Mucosa of gallbladder (tissue), 1 donor: ENCODE results near the gene AMER3. TPM values are rescaled to one million over a fixed set of nuclear protein-coding genes. Genes with fewer than 3 reads are reported as not detected.
"Not testable (repeated sequence)": the region's sequence is repeated elsewhere in the genome, so short reads cannot be mapped to it uniquely, and the experiment has no call there.

Experiments
- DNase-seq: peaks from one replicate; pipeline ENCODE4 v3.0.0-alpha.2; 2020; ENCODE audit warnings: low spot score
- total RNA-seq: library from RNA; stranded (reverse); gene quantifications from one replicate; pipeline ENCODE4 v1.2.1, GENCODE V29; 2021
- donor health status: DM: no; HTN: no; CAD: no.

Gene AMER3
- total RNA-seq, result 0.03 TPM

DNA sequence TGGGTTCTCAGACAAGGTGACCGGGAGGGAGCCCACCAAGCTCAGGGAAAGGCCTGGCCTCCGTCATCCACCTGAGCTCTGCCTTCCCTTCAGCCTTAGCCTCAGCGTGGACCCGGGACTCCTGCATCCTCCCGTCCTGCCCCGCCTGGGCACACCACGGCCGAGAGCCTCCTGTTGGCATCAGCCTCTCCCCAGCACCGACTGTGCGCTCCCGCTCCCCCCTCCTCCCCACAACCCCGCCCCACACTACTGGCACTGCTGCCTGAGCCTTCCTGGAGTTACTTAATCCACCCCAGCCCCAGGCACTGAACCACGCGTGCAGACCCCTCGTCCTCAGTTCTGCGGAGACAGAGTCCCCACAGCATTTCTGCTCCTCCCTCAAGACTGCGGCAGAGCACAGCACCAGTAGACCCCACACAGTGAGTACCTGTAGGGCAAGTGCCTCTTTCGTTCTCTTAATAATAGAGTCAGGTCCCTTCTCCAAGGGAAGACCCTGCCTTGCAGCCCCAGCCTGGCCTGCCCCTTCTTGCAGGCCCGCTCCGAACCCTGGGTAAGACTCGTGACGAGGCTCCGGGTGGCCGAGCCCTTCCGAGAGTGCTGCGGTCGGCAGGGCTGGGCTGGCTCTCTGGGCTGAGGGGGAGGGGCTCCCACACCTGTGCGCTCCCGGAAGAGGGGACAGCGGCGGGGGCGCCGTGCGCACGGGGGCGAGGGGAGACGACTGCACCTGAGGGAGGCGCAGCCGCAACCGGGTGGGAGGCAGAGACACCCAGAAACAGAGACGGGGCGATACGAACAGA lies at the start of gene AMER3:
Gene AMER3 (plus strand): TSS at position 285 of the 797 bp plus-strand sequence. CDS start 6,533 bp downstream, outside the sequence.
- DNase-seq, result no peak

DNA sequence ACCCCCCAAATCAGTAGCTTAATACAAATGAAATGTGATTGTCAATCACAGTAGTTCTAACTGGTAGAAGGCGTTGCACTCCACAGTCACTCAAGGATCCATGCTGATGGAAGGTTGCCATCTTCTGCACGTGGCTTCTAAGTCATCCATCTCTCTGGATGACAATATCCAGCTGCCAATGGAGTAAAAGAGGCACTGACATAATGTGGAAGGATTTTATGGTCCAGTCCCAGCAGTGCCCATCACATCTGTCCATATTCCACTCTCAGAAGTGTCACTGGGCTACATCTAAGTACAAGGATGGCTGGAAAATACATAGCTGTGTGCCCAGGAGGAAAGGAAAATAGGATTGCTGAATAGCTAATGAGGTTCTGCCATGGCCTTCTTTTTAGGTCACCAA lies 40.5 kb upstream of the AMER3 start:
- DNase-seq, result not testable (repeated sequence)

DNA sequence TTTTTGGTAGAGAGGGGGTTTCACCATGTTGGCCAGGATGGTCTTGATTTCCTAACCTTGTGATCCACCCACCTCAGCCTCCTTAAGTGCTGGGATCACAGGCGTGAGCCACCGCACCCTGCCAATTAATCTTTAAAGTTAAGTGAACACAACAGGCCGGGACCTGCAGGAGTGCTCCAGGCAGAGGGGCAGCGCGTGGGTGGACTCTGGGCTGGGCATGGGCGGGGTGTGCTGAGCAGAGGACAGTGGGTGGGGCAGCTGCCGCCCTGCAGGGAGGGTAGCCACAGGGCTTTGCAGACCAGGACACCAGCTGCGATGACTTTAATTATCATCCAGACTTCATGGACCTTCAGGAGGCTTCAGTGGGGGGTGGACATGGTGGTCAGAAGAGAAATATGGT lies 35.3 kb upstream of the AMER3 start:
- no peak for DNase-seq

DNA sequence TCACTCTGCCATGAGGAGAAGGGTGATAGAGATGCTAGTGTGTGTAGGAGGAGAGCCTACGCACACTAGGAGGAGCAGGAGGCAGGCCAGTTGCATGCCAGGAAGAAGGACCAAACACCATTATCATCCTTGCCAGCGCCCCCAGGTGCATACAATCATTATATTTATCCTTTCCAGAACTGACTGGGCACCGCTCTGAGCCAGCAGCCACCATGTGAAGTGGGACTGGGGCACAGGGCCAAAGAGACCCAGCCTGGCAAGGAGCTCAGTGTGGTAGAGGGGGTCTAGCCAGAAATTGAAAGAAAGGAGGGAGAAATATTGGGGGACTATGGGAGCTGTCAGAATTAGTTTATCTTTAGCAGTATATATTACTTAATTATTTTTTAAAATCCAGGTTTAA lies 34.8 kb upstream of the AMER3 start:
- DNase-seq, result no peak

- DNase-seq, result no peak
Measured at GRCh38 chr2:130724455-130724854, 30.9 kb upstream of the AMER3 start.

- DNase-seq, result no peak
Measured at GRCh38 chr2:130726614-130727180, 28.6 kb upstream of the AMER3 start.

DNA sequence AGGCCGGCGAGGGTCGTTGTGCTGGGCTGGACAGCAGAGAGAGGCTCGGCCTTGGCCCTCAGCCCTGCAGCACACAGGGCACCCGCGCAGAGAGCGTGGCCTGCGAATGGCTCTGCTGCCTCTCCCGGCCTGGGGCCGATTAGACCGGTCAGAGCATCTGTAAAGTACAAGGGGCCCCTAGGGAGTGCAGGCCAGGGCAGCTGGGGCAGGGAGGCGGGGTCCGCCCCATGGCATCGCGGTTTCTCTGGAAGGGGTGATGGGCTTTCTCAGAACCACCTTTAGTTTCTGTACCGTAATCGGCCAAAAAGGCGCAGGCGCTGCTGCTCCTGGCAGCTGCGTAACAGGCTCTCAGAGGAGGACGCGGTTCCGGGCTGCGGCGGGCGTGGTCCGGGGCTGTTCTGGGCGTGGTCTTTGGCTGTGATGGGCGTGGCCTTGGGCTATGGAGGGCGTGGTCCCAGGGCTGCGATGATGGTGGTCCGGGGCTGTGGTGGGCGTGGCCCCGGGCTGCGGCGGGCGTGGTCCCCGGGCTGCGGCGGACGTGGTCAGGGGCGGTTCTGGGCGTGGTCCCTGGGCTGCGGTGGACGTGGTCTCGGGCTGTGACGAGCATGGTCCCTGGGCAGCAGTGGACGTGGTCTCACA lies 27.9 kb upstream of the AMER3 start:
- DNase-seq, result peak; percentile 84

- peak; percentile 53 for DNase-seq
Measured at GRCh38 chr2:130728007-130728454, 27.3 kb upstream of the AMER3 start.

DNA sequence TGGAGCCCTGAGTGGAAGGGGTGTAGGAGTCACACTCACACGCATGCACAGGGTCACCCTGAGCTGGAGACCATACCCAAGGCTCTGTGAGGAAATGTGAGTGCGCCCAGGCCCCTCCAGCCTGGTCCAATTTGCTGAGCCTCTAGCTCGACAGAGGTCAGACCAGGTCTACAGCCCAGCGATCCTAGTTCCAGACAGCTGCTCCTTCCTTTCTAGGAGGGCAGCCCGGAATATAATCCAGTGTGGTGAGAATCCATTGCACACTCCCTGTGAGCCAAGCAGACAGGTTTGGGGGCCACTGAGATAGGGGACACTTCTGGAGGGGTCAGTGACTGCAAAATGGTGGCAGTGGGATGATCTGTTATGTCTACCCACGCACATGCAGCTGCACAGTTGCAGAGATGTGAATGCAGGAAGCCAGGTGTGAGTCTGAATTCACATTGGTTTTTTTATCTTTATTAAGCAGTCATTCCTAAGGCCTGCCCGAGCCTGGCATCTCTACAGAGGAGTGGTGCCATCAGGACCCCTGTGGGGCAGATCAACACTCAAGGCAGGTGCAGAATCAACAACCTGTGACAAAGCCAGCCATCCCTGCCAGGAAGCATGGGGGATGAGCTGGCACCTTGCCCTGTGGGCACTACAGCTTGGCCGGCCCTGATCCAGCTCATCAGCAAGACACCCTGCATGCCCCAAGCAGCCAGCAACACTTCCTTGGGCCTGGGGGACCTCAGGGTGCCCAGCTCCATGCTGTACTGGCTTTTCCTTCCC lies 26.6 kb upstream of the AMER3 start, which contains the start of gene GPR148:
Gene GPR148 (plus strand): TSS at position 522 of the 768 bp plus-strand sequence. CDS start 82 bp downstream, at position 604.
- DNase-seq, result no peak

- no peak for DNase-seq
Measured at GRCh38 chr2:130729322-130730299, 25.7 kb upstream of the AMER3 start.

DNA sequence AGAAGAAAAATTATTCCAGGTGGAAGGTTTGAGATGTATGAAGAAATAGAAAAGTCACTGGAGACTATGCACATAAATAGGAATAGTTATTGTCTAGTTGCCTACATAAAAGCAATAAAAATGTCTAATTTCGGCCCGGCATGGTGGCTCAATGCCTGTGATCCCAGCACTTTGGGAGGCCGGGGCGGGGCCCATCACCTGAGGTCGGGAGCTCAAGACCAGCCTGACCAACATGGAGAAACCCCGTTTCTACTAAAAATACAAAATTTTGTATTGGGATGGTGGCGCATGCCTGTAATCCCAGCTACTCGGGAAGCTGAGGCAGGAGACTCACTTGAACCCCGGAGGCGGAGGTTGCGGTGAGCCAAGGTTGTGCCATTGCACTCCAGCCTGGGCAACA lies 23.1 kb upstream of the AMER3 start:
- DNase-seq, result not testable (repeated sequence)

DNA sequence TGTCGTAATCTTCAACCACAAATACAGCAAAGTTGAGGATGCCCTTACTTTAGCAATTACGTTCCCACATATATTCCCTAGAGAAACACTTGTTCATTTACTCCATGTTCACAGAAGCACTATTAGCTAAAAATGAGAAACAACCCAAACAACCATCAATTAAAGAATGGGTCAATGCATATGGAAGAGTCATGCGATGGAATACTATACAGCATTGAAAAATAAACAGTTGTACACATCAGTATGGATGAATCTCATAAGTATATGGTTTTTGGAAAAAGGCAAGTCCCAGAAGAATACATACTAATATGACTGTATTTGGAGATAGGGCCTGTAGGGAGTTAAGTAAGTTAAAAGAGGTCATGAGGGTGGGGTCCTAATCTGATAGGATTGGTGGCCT lies 20.1 kb upstream of the AMER3 start:
- DNase-seq, result no peak

- DNase-seq, result no peak
Measured at GRCh38 chr2:130736487-130736886, 18.9 kb upstream of the AMER3 start.

DNA sequence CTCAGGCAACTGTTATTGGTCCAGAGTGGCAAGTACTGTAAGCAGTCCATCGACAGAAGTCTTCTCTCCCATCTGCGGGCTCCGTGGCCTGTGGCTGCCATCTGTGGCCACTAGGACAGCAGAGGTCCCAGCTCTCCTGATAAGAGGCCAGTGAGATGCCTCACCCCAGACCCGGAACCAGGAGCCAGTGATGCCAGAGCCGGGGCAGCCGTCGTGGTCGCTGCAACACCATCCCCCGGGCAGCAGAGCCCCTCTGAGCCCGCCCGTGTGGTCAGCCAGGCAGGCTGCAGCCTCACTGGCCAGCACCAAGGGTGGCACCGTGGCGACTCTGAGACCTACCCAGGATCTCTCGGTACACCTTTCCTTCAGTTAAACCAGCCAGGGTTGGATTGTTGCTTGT lies 17.7 kb upstream of the AMER3 start:
- no peak for DNase-seq

DNA sequence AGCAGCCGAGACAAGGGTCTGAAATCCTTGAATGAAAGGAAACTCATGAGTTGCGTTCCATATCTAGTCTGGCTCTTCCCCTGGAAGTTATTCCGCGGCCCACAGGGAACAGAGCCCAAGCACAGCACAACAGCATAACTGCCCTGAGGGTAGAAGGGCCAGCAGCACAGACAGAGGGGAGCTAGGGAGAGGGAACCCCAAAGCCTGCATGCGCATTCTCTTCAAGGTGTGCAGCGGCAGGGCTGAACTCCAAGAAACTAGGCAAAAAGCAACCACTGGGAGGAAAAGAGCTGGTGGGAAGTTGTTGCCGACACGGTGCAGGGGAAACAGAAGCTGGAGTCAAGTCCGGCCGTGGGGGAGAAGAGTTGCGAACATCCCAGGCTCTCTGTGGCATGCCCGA lies 14.7 kb upstream of the AMER3 start:
- no peak for DNase-seq

DNA sequence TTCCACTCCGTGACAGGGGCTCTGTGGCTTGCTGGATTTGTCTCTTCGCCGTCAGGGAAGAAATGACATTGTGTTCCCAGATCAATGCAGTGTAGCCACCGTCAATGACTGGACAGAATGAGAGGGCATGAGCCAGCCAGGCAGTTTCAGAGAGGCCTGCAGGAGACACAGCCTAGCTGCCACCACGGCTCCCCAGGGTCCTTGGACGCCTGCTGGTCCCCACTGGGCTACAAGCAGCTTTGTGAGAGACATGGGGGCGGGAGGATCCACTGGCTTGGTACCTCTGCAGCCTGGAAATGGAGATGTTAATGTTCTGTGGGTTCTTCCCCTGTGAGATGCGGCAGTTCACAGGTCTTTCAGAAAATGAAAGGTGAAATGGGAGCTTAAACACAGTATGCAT lies 12.1 kb upstream of the AMER3 start:
- no peak for DNase-seq

GRCh38 chr2:130744287-130745117 lies 10.8 kb upstream of the AMER3 start:
- DNase-seq, result peak; percentile 86

DNA sequence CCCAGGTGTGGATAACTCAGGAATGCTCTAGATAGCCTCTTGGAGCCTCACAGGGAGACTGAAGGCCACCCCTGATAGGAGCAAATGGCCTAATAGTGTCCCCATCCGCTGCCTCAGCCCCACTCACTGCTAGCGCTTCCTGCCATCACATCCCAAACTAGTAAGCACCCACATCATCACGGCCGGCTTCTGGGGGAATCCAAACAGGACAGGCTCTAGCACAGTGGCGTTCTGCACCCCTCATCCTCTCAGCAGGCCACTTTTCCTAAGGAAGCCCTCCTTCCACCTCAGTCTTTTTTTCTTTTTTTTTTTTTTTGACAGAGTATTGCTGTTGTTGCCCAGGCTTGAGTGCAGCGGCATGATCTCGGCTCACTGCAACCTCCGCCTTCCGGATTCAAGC lies 6.3 kb upstream of the AMER3 start:
- DNase-seq, result no peak

DNA sequence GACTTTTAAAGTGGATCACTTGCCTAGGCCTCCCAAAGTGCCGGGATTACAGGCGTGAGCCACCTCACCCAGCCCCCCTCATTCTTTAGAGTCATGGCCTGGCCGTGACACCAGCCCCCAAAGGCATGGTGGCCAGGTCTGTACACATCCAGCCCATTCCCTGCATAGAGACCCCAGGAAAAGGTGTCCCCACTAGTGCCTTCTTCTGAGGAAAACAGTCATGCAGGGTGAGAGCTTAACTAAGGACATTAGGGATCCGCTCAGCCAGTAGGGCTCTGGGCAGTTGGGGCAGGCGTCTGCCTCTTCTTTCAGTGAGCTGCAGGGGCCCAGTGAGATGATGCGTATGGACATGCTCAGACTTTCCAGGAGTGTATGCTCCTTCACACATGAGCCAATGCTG lies 5.7 kb upstream of the AMER3 start:
- no peak for DNase-seq

- DNase-seq, result no peak
Measured at GRCh38 chr2:130754811-130755210, 529 bp upstream of the AMER3 start.
